Right cardiac atrium (tissue), 5 donors: ENCODE measurements around the gene PPP6R1. TPM values are rescaled to one million over a fixed set of nuclear protein-coding genes. Genes with fewer than 3 reads are reported as not detected.

ENCODE experiments used
- ATAC-seq, 2 donors: fragments of 200-7000 bp; cut with Tn5 transposase; one replicate each; pipeline versions ENCODE4 v1.8.0 to v1.9.1; 2020; ENCODE audit warnings: moderate library complexity in 2 of 2, mild to moderate bottlenecking in 1 of 2
- DNase-seq, 3 donors: peaks; one replicate each; pipeline ENCODE4 v3.0.0-alpha.2; 2020
- H3K27ac ChIP-seq: one replicate; pipeline ENCODE4 v1.5.1; 2013; ENCODE audit warnings: mild to moderate bottlenecking, low read length, control low read depth, moderate library complexity
- H3K27me3 ChIP-seq: one replicate; pipeline ENCODE4 v1.6.1; 2013; ENCODE audit not compliant: control insufficient read depth, insufficient read depth
- H3K4me1 ChIP-seq: one replicate; pipeline ENCODE4 v1.6.1; 2013; ENCODE audit warnings: low read length; ENCODE audit not compliant: control insufficient read depth, insufficient read depth
- H3K4me3 ChIP-seq: one replicate; pipeline ENCODE4 v1.5.1; 2013; ENCODE audit warnings: low read length, control low read depth
- H3K9me3 ChIP-seq: one replicate; pipeline ENCODE4 v1.6.1; 2013; ENCODE audit warnings: low read length; ENCODE audit not compliant: control insufficient read depth
- WGBS: extraction: QIAGEN DNeasy Blood & Tissue Kit; methylation state at CpG from one replicate; pipeline ENCODE4 v1.1.7; 2013; 5-methylcytosine and 5-hydroxymethylcytosine counted together
- intact Hi-C, 4 donors: fragments of 100-400 bp; cut with DNase I; formaldehyde crosslinking; loops; one replicate each; pipeline versions ENCODE4 v1.11.0 to v1.14.0; 2022 to 2023
- polyA plus RNA-seq: library from polyadenylated mRNA; stranded (reverse); fragments of 200-250 nt; gene quantifications from one replicate; pipeline ENCODE4 v1.2.3, GENCODE V29; 2013
- total RNA-seq, 4 donors: library from RNA; stranded (reverse); fragmentation: NEBNext Ultra II Directional; extraction: Animal tissue kit (Norgen Biotek cat#: 25700); gene quantifications; one replicate each; pipeline ENCODE4 v1.2.1, GENCODE V29; 2021
- donor health status: healthy with polysubstance abuse.
- donor health status: DM: no; HTN: yes; CAD: no.
- donor health status: DM: no; HTN: no; CAD: no.
- donor health status: DM: no; HTN: yes; CAD: no; lungs with severe emphysema.
- donor health status: DM: yes; HTN: yes; CAD: no.

The PPP6R1 gene
- total and polyA plus RNA-seq, 5 donors, result 31.7 to 43.5 (median 39.4) TPM

DNA sequence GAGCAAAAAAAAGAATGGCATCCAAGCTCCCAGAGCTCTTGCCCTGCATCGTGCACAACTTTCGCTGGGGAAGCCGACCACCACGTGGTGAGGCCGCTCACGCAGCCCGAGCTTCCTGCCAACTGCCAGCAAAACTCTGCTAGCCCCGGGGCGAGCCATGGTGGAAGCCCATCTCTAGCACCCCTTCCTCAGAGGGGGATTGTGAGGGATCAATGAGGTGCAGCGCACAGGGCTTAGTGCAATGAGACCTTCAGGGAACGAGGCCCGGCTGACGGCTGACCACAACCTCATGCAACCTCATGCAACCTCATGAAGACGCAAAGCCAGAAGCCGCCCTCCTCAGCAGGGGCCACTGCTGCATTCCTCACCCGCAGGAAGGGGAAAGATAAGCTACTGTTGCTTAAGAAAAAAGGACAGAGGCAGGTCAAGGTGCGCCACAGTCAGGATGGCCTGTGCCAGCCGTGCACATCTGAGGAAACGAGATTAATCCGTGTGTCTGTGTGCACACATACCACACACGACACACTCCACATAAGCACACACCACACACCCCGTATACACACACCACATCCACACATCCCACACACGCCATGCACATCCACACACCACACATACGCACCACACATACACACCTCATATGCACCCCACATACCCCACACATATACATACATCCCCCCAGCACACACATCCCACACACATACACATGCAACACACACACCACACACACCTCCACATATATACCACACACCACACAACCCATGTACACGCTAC is 11.5 kb upstream of the PPP6R1 start:
- H3K4me3 ChIP-seq, result no peak overlapping the region
- no peaks in the 10 kb centered on the region for H3K4me1 ChIP-seq
- intact Hi-C loops, result no loop called here
- DNase-seq, result no peak
- H3K9me3 ChIP-seq, result no peaks in the 10 kb centered on the region
- ATAC-seq, result no peak
- H3K27ac ChIP-seq, result no peak overlapping the region
- H3K27me3 ChIP-seq, result no peaks in the 10 kb centered on the region
- 86% methylated on average over 25 of the region's 25 CpGs for WGBS

DNA sequence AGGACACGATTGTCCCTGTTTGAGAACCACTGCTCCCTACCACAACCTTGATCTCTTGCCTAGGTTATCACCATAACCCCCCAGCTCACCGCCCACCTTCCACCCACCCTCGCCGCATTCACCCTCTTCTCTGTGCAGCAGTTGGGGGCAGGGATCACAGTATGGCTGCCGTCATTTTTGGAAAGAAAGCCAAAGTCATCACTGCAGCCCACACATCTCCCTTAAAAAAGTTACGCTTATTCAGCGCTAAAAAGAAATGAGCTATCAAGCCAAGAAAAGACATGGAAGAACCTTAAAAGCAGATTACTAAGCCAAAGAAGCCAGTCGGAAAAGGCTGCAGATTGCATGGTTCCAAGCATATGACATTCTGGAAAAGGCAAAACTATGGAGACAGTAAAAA is 10.5 kb upstream of the PPP6R1 start:
- Histone ChIP-seq H3K9me3 (no peaks in the 10 kb centered on the region), H3K4me3 (no peak overlapping the region), H3K27ac (no peak overlapping the region), H3K4me1 (no peaks in the 10 kb centered on the region), H3K27me3 (no peaks in the 10 kb centered on the region)
- DNase-seq, result peak in 1 of 3 donors; percentile 19
- WGBS, result 71% methylated on average over 8 of the region's 8 CpGs
- ATAC-seq, result no peak
- intact Hi-C loops, result no loop called here

DNA sequence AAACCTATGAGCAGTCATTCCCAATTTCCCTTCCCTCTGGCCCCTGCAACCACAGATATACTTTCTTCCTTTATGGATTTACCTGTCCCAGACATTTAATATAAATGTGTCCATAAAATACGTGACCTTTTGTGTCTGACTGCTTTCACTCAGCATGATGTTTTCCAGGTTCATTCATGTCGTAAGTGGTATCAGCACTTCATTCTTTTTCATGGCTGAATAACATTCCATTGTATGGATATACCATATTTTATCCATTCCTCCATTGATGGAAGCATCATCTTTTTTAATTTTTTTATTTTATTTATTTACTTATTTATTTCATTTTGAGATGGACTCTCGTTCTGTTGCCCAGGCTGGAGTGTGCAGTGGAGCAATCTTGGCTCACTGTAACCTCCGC is 8.0 kb upstream of the PPP6R1 start:
- intact Hi-C loops, result no loop called here
- no peak overlapping the region for H3K4me3 ChIP-seq
- H3K9me3 ChIP-seq, result no peaks in the 10 kb centered on the region
- H3K27ac ChIP-seq, result no peak overlapping the region
- no peaks in the 10 kb centered on the region for H3K4me1 ChIP-seq
- 98% methylated on average over 4 of the region's 4 CpGs for WGBS
- H3K27me3 ChIP-seq, result no peaks in the 10 kb centered on the region
- ATAC-seq (no peak), DNase-seq (no peak)

DNA sequence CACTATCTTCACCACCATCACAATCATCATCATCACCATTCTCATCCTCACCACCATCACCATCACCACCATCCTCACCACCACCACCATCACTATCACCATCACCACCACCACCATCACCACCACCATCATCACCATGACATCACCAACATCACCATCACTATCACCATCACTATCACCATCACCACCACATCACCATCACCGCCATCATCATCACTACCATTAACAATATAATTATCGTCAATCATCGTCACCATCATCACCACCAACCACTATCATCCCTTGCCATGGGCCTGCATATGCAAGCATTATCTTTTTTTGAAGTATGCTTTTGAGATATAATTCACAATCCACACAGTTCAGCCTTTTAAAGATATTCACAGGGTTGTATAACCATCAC is 7.6 kb upstream of the PPP6R1 start:
- Histone ChIP-seq H3K27ac (no peak overlapping the region), H3K4me1 (no peaks in the 10 kb centered on the region), H3K9me3 (no peaks in the 10 kb centered on the region), H3K4me3 (no peak overlapping the region), H3K27me3 (no peaks in the 10 kb centered on the region)
- 98% methylated on average over 3 of the region's 3 CpGs for WGBS
- intact Hi-C loops, result no loop called here
- ATAC-seq (no peak), DNase-seq (no peak)

DNA sequence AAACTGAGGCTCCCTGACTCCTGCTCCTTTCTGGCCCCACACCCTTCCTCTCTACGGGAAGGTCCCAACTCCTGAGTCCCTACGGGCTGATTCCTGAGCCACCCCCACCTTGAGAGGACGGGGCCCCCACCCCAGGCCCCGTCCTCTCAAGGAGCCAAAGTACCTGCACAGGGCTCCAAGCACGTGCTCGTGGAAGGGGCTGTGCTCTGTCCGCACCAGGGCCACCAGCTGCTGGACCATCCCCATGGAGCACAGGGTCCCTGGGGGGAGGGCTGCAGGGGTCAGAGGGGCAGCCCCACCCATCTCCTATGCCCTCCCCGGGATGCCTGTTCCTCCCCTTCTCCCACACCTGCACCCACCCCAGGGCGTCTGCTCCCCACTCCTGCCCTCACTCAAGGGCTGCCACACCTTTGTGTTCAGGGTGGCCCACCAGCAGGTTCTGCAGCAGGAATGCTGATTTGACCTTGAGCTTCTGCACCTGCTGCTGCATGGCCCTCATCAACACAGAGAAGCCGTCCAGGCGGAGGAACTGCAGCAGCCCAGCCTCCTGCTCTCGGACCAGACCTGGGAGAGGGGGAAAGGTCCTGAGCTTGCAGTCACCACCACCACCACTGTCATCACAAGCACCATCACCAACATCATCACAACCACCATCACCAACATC is 7.0 kb upstream of the PPP6R1 start:
- H3K4me1 ChIP-seq, result no peaks in the 10 kb centered on the region
- 96% methylated on average over 12 of the region's 12 CpGs for WGBS
- intact Hi-C loops, result no loop called here
- H3K4me3 ChIP-seq, result no peak overlapping the region
- ATAC-seq, result peak in 1 of 2 donors; percentile 15
- H3K27me3 ChIP-seq, result no peaks in the 10 kb centered on the region
- H3K27ac ChIP-seq, result no peak overlapping the region
- peak in 1 of 3 donors; percentile 42 for DNase-seq
- H3K9me3 ChIP-seq, result no peaks in the 10 kb centered on the region

DNA sequence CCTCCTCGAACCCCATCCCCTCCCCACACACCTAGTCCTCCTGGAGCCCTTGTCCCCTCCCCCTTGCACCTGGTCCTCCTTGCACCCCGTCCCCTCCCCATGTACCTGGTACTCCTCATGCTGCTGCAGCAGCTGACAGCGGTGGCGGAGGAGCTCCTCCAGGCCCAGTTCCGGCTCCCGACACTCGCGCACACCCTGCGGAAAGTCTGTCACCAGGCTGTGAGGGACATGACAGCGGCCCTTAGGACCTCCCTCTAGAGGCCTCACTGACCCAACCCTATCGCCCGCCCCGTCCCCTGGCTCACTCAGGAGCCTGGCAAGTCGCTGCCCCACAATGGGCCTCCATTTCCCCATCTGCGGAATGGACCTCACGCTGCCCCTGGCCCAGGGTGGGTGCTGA is 6.4 kb upstream of the PPP6R1 start:
- intact Hi-C loops, result no loop called here
- DNase-seq (peak in 1 of 3 donors; percentile 29), ATAC-seq (no peak)
- 90% methylated on average over 16 of the region's 16 CpGs for WGBS
- no peak overlapping the region for H3K4me3 ChIP-seq
- no peaks in the 10 kb centered on the region for H3K27me3 ChIP-seq
- no peak overlapping the region for H3K27ac ChIP-seq
- H3K9me3 ChIP-seq, result no peaks in the 10 kb centered on the region
- no peaks in the 10 kb centered on the region for H3K4me1 ChIP-seq

DNA sequence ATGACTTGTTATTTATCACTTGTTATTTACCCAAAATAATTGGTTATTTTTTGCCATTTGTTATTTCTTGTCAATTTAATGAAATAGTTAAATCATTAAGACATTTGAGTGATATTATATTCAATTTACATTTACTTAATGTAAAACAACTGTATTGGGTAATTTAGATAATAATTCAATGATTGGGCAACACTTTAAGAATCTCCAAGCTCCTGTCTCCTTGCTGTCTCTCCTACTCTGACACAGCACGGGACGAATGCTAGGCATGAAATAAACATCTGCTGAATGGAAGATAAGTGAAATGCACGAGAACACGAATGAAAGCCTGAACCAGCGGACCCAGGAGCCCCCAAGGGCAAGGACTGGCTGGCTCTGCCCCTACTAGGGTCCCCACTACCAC is 5.7 kb upstream of the PPP6R1 start:
- no peaks in the 10 kb centered on the region for H3K27me3 ChIP-seq
- H3K9me3 ChIP-seq, result no peaks in the 10 kb centered on the region
- WGBS, result 81% methylated on average over 5 of the region's 5 CpGs
- intact Hi-C loops, result no loop called here
- DNase-seq, result no peak
- peaks cover 2% of the 10 kb centered on the region for H3K4me1 ChIP-seq
- ATAC-seq, result no peak
- H3K4me3 ChIP-seq, result no peak overlapping the region
- H3K27ac ChIP-seq, result no peak overlapping the region

DNA sequence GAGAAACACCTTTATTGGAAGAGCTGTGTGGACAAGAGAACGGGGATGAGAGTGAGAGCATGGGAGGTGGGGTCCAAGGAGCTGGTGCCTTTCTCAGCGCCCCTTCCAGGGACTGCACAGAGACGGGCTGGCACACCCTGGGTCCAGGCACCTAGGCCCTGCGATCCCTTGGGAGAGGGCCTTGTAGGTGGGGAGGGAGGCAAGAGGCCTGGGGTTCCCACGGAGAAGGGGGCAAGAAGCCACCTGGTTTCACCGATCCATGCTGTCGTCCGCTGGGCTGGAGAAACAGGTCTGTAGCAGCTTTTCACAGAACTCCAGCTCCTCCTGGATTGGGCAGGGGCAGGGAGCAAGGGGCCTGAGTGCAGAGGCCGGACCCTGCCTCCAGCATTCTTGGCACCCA is 3.5 kb upstream of the PPP6R1 start:
- DNase-seq (no peak), ATAC-seq (no peak)
- intact Hi-C loops, result no loop called here
- WGBS, result 95% methylated on average over 9 of the region's 9 CpGs
- Histone ChIP-seq H3K27ac (no peak overlapping the region), H3K27me3 (no peaks in the 10 kb centered on the region), H3K4me3 (no peak overlapping the region), H3K4me1 (peaks cover 2% of the 10 kb centered on the region), H3K9me3 (no peaks in the 10 kb centered on the region)

DNA sequence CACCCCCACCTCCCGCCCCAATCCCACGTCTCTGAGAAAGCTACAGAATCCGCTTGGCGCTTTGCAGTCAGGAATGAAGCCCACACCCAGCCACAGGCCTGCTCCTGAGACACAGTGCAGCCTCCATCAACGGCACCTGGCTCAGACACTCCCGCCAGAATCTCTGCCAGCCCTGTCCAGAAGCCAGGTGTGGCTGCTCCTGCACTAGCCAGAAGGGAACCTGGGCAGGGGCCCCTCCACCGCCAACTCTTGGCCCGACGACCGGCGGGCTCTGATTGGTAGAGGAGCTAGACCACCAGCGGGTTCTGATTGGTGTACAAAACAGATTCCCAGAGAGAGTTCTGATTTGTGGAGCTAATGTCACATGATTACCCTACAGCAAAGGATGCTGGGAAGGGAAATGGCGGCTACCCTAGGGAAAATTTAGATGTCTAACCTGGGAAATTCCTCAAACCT is 2.9 kb upstream of the PPP6R1 start:
- no peaks in the 10 kb centered on the region for H3K9me3 ChIP-seq
- 91% methylated on average over 13 of the region's 13 CpGs for WGBS
- no peak overlapping the region for H3K27ac ChIP-seq
- intact Hi-C loops, result no loop called here
- peaks cover 5% of the 10 kb centered on the region for H3K4me1 ChIP-seq
- no peak for DNase-seq
- ATAC-seq, result no peak
- no peaks in the 10 kb centered on the region for H3K27me3 ChIP-seq
- no peak overlapping the region for H3K4me3 ChIP-seq

DNA sequence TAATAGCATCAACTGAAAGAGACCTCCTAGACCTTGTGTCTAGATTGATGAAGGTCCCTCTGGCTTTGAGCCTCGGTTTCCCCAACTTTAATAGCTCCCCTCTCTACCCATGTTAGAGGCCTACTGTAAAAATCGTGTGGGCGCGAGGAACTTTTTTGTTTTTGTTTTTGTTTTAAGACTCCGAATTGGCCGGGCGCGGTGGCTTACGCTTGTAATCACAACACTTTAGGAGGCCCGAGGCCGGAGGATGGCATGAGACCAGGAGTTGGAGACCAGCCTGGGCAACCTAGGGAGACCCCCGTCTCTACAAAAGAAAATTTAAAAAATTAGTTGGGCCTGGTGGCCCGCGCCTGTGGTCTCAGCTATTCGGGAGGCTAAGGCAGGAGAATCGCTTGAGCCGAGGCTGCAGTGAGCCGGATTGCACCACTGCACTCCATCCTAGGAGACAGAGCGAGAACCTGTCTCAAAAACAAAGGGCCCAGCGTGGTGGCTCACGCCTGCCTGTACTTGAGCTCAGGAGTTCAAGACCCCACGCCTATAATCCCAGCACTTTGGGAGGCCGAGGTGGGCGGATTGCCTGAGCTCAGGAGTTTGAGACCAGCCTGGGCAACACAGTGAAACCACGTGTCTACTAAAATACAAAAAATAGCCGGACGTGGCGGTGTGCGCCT is 858 bp upstream of the PPP6R1 start:
- H3K27ac ChIP-seq, result peak overlapping the region; percentile 76
- intact Hi-C loops, result loop anchor here in 1 of 4 donors (2.0 kb wide), 1 partner anchor 19 kb away; no protein-coding TSS in a partner anchor
- H3K4me3 ChIP-seq, result peak overlapping the region; percentile 66
- DNase-seq, result peak; percentile 46 to 81 (median 69)
- peaks cover 18% of the 10 kb centered on the region for H3K4me1 ChIP-seq
- WGBS, result 44% methylated on average over 29 of the region's 29 CpGs
- no peak for ATAC-seq
- H3K9me3 ChIP-seq, result no peaks in the 10 kb centered on the region
- H3K27me3 ChIP-seq, result no peaks in the 10 kb centered on the region

DNA sequence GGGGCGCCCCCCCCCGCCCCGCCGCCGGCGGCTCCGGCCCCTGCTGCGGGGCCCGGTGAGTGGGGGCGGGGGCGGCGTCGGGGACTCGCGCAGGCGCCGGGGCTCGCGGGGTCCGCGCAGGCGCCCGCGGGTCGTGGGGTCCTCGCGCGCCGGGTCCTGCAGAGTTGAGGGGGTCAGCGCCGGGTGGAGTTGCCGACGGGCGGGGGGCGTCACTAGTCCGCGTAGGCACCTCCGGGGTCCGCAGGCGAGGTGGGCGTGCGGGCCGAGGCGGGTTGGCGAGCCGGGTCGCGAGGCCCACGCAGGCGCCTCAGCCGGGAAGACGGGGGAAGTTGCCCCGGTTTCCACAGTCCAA is 365 bp downstream of the PPP6R1 start:
- DNase-seq, result no peak
- H3K4me1 ChIP-seq, result peaks cover 18% of the 10 kb centered on the region

More for the DNA sequence above, 365 bp downstream of the PPP6R1 start:
- intact Hi-C loops, result loop anchor here in 1 of 4 donors (2.0 kb wide), 1 partner anchor 20 kb away; no protein-coding TSS in a partner anchor
- WGBS, result under 1% methylated on average over 52 of the region's 53 CpGs
- peak in 1 of 2 donors; percentile 19 for ATAC-seq
- H3K9me3 ChIP-seq, result no peaks in the 10 kb centered on the region
- H3K4me3 ChIP-seq, result peak overlapping the region; percentile 70
- H3K27me3 ChIP-seq, result no peaks in the 10 kb centered on the region
- peak overlapping the region; percentile 80 for H3K27ac ChIP-seq
